Urinary bladder (tissue), 4 donors: Measurements from ENCODE around the gene KMT2E. TPM values are rescaled to one million over a fixed set of nuclear protein-coding genes. Genes with fewer than 3 reads are reported as not detected.
"Not testable (repeated sequence)": the region's sequence is repeated elsewhere in the genome, so short reads cannot be mapped to it uniquely, and the experiment has no call there.

Experiments used
- DNase-seq: peaks from one replicate; pipeline ENCODE4 v3.0.0-alpha.2; 2015; ENCODE audit errors: extremely low spot score
- H3K27ac ChIP-seq: one replicate; pipeline ENCODE4 v1.5.1; 2013; ENCODE audit warnings: low read depth, mild to moderate bottlenecking, moderate library complexity
- H3K36me3 ChIP-seq: one replicate; pipeline ENCODE4 v1.6.1; 2013; ENCODE audit warnings: mild to moderate bottlenecking, moderate library complexity; ENCODE audit not compliant: insufficient read depth
- H3K4me1 ChIP-seq: one replicate; pipeline ENCODE4 v1.6.1; 2013; ENCODE audit warnings: mild to moderate bottlenecking, moderate library complexity; ENCODE audit not compliant: insufficient read depth
- H3K4me3 ChIP-seq: one replicate; pipeline ENCODE4 v1.5.1; 2013; ENCODE audit warnings: low read depth, low read length
- WGBS: extraction: QIAGEN DNeasy Blood & Tissue Kit; methylation state at CpG from one replicate; pipeline ENCODE4 v1.1.7; 2013; 5-methylcytosine and 5-hydroxymethylcytosine counted together
- polyA plus RNA-seq: library from polyadenylated mRNA; stranded (reverse); fragments of 200-250 nt; gene quantifications from one replicate; pipeline ENCODE4 v1.2.3, GENCODE V29; 2013
- total RNA-seq: library from RNA; depleted of rRNA; stranded (reverse); fragments of >200 nt; gene quantifications from one replicate; pipeline ENCODE4 v1.2.3, GENCODE V29; 2014
- donor health status: healthy with polysubstance abuse.
- donor health status: healthy.

KMT2E gene
- total RNA-seq (198 TPM), polyA plus RNA-seq (43.1 TPM)

GRCh38 chr7:105013816-105014692 is at the start of gene KMT2E:
TSS of gene KMT2E (plus strand) at chr7:105014205. CDS start at chr7:105040953, 26,748 bp downstream.
- WGBS = under 1% methylated on average over 69 of the region's 69 CpGs
- H3K4me3 ChIP-seq = peak within 1 kb of the TSS; percentile 69
- DNase-seq = peak; percentile 80
- H3K36me3 ChIP-seq = no peaks in the 10 kb centered on the region
- peak within 1 kb of the TSS; percentile 100 for H3K27ac ChIP-seq
- H3K4me1 ChIP-seq = no peaks in the 10 kb centered on the region

- WGBS = 55% methylated on average over 6 of the region's 6 CpGs
- H3K4me1 ChIP-seq = peaks cover 3% of the 10 kb centered on the region
Measured at GRCh38 chr7:104964626-104965236, 49.3 kb upstream of the KMT2E start.

GRCh38 chr7:104966022-104966421 is 48.0 kb upstream of the KMT2E start:
- no peak overlapping the region for H3K4me3 ChIP-seq
- H3K4me1 ChIP-seq = peaks cover 3% of the 10 kb centered on the region
- H3K36me3 ChIP-seq = no peaks in the 10 kb centered on the region
- DNase-seq = no peak
- 98% methylated on average over 2 of the region's 2 CpGs for WGBS
- H3K27ac ChIP-seq = no peak overlapping the region

More at GRCh38 chr7:104964626-104965236, 49.3 kb upstream of the KMT2E start:
- no peaks in the 10 kb centered on the region for H3K36me3 ChIP-seq
- peak overlapping the region; percentile 39 for H3K27ac ChIP-seq
- no peak overlapping the region for H3K4me3 ChIP-seq
- no peak for DNase-seq

GRCh38 chr7:104967088-104967487 is 46.9 kb upstream of the KMT2E start:
- Histone ChIP-seq H3K36me3 (no peaks in the 10 kb centered on the region), H3K27ac (no peak overlapping the region), H3K4me1 (peaks cover 3% of the 10 kb centered on the region), H3K4me3 (no peak overlapping the region)
- WGBS = 90% methylated on average over 2 of the region's 2 CpGs
- DNase-seq = no peak

- DNase-seq = no peak
- peaks cover 3% of the 10 kb centered on the region for H3K4me1 ChIP-seq
- H3K27ac ChIP-seq = no peak overlapping the region
- WGBS = 74% methylated on average over 4 of the region's 4 CpGs
- no peak overlapping the region for H3K4me3 ChIP-seq
- no peaks in the 10 kb centered on the region for H3K36me3 ChIP-seq
Measured at GRCh38 chr7:104967595-104967994, 46.4 kb upstream of the KMT2E start.

- DNase-seq = no peak
- H3K36me3 ChIP-seq = no peaks in the 10 kb centered on the region
- no peak overlapping the region for H3K4me3 ChIP-seq
- no peak overlapping the region for H3K27ac ChIP-seq
- 38% methylated on average over 2 of the region's 2 CpGs for WGBS
- peaks cover 3% of the 10 kb centered on the region for H3K4me1 ChIP-seq
Measured at GRCh38 chr7:104968648-104969047, 45.4 kb upstream of the KMT2E start.

GRCh38 chr7:104969183-104969582 is 44.8 kb upstream of the KMT2E start:
- 89% methylated on average over 2 of the region's 2 CpGs for WGBS
- Histone ChIP-seq H3K4me3 (no peak overlapping the region), H3K4me1 (peaks cover under 1% of the 10 kb centered on the region), H3K36me3 (no peaks in the 10 kb centered on the region), H3K27ac (no peak overlapping the region)
- DNase-seq = no peak

- Histone ChIP-seq H3K36me3 (no peaks in the 10 kb centered on the region), H3K4me1 (no peaks in the 10 kb centered on the region), H3K4me3 (no peak overlapping the region), H3K27ac (no peak overlapping the region)
- no peak for DNase-seq
- WGBS = 62% methylated on average over 3 of the region's 3 CpGs
Measured at GRCh38 chr7:104971290-104972071, 42.5 kb upstream of the KMT2E start.

GRCh38 chr7:104972500-104972899 is 41.5 kb upstream of the KMT2E start:
- WGBS = 76% methylated on average over 5 of the region's 5 CpGs
- no peaks in the 10 kb centered on the region for H3K4me1 ChIP-seq
- no peak for DNase-seq
- no peak overlapping the region for H3K4me3 ChIP-seq
- peak overlapping the region; percentile 18 for H3K27ac ChIP-seq
- no peaks in the 10 kb centered on the region for H3K36me3 ChIP-seq

- no peak overlapping the region for H3K4me3 ChIP-seq
- no peaks in the 10 kb centered on the region for H3K36me3 ChIP-seq
- H3K4me1 ChIP-seq = peaks cover 1% of the 10 kb centered on the region
- DNase-seq = no peak
- WGBS = 65% methylated on average over 2 of the region's 2 CpGs
- H3K27ac ChIP-seq = no peak overlapping the region
Measured at GRCh38 chr7:104973227-104973626, 40.8 kb upstream of the KMT2E start.

GRCh38 chr7:104973909-104974415 is 40.0 kb upstream of the KMT2E start:
- DNase-seq = no peak
- H3K4me3 ChIP-seq = no peak overlapping the region
- H3K4me1 ChIP-seq = peaks cover 1% of the 10 kb centered on the region
- H3K27ac ChIP-seq = no peak overlapping the region
- no peaks in the 10 kb centered on the region for H3K36me3 ChIP-seq
- 66% methylated on average over 3 of the region's 3 CpGs for WGBS

GRCh38 chr7:104975553-104975952 is 38.5 kb upstream of the KMT2E start:
- not testable (repeated sequence) for H3K36me3 ChIP-seq, H3K4me3 ChIP-seq, H3K27ac ChIP-seq, H3K4me1 ChIP-seq, DNase-seq
- 95% methylated on average over 6 of the region's 6 CpGs for WGBS

GRCh38 chr7:104976966-104977636 is 36.9 kb upstream of the KMT2E start:
- no peak overlapping the region for H3K27ac ChIP-seq
- no peak overlapping the region for H3K4me3 ChIP-seq
- DNase-seq = no peak
- H3K36me3 ChIP-seq = no peaks in the 10 kb centered on the region
- WGBS = 55% methylated on average over 3 of the region's 3 CpGs
- peaks cover 1% of the 10 kb centered on the region for H3K4me1 ChIP-seq
